CD4-positive, alpha-beta memory T cell (primary cell): ENCODE results near the gene GRAMD1B. TPM values are rescaled to one million over a fixed set of nuclear protein-coding genes. Genes with fewer than 3 reads are reported as not detected.
A peak's percentile ranks its signal among the peaks of the same experiment; 100 is the strongest.

Experiments used
- CTCF ChIA-PET: fragments of 350-600 bp; sonication (Branson Sonifier 250); formaldehyde crosslinking; loops from one replicate; lab custom pipeline; 2021; ENCODE audit warnings: inconsistent platforms; ENCODE audit not compliant: partially characterized antibody; lab: Charles Lee
- POLR2A ChIA-PET: fragments of 350-600 bp; sonication (Branson Sonifier 250); formaldehyde crosslinking; loops from one replicate; lab custom pipeline; 2021; ENCODE audit not compliant: partially characterized antibody; lab: Charles Lee
- DNase-seq, 5 donors: peaks; one replicate each; pipeline versions ENCODE4 v3.0.0 to v3.0.0-alpha.2; 2020 to 2022; ENCODE audit warnings: mixed read lengths in 1 of 5
- H3K27ac ChIP-seq: one replicate; pipeline ENCODE4 v1.7.0; 2013; ENCODE audit warnings: low read depth, low read length
- H3K27me3 ChIP-seq: 2 replicates; pipeline ENCODE4 v1.7.0; 2013; ENCODE audit warnings: mild to moderate bottlenecking, low read length, moderate library complexity; ENCODE audit not compliant: insufficient read depth
- H3K36me3 ChIP-seq: 2 replicates; pipeline ENCODE4 v1.7.0; 2013; ENCODE audit warnings: mild to moderate bottlenecking, low read length, moderate library complexity; ENCODE audit not compliant: insufficient read depth
- H3K4me1 ChIP-seq: 2 replicates; pipeline ENCODE4 v1.7.0; 2013; ENCODE audit warnings: mild to moderate bottlenecking, low read length, moderate library complexity; ENCODE audit not compliant: insufficient read depth
- H3K4me3 ChIP-seq, 2 donors: one replicate each; pipeline ENCODE4 v1.7.0; 2013; ENCODE audit warnings: low read length in 2 of 2, mild to moderate bottlenecking in 1 of 2
- H3K9me3 ChIP-seq, 2 donors: one replicate each; pipeline ENCODE4 v1.7.0; 2013; ENCODE audit warnings: low read length in 2 of 2, control low read depth in 1 of 2; ENCODE audit not compliant: control insufficient read depth in 1 of 2
- H3K27ac Mint-ChIP-seq, 7 donors: one replicate each; pipeline ENCODE4 v1.8.0; 2020 to 2021; ENCODE audit warnings: mixed read lengths in 7 of 7, mild to moderate bottlenecking in 6 of 7, inconsistent platforms in 3 of 7, moderate library complexity in 3 of 7
- H3K27me3 Mint-ChIP-seq, 2 donors: one replicate each; pipeline ENCODE4 v1.8.0; 2020 to 2021; ENCODE audit warnings: mixed read lengths in 2 of 2
- H3K36me3 Mint-ChIP-seq, 2 donors: one replicate each; pipeline ENCODE4 v1.8.0; 2020 to 2021; ENCODE audit warnings: mixed read lengths in 2 of 2, inconsistent platforms in 1 of 2, mild to moderate bottlenecking in 1 of 2
- H3K4me1 Mint-ChIP-seq, 4 donors: one replicate each; pipeline ENCODE4 v1.8.0; 2020 to 2021; ENCODE audit warnings: mixed read lengths in 4 of 4, mild to moderate bottlenecking in 1 of 4
- H3K4me3 Mint-ChIP-seq, 8 donors: one replicate each; pipeline ENCODE4 v1.8.0; 2020 to 2021; ENCODE audit warnings: mixed read lengths in 8 of 8, mild to moderate bottlenecking in 7 of 8, moderate library complexity in 6 of 8, inconsistent platforms in 3 of 8
- H3K9me3 Mint-ChIP-seq, 8 donors: one replicate each; pipeline ENCODE4 v1.8.0; 2020 to 2021; ENCODE audit warnings: mixed read lengths in 8 of 8, mild to moderate bottlenecking in 5 of 8, inconsistent platforms in 3 of 8, moderate library complexity in 1 of 8
- intact Hi-C: fragments of 100-400 bp; cut with micrococcal nuclease; formaldehyde crosslinking; loops from one replicate; pipeline ENCODE4 v1.15.1; 2023
- polyA plus RNA-seq, 2 donors: library from polyadenylated mRNA; unstranded; fragments of 300-500 nt; fragmentation: Illumina TruSeq; gene quantifications; one replicate each; pipeline ENCODE4 v1.2.3, GENCODE V29; 2021
- total RNA-seq, 2 experiments: library from RNA; stranded (reverse); gene quantifications; one replicate each; pipeline ENCODE4 v1.2.3, GENCODE V29; 2021

The GRAMD1B gene
- total and polyA plus RNA-seq, 4 experiments from 2014 or later = 4.2 to 26.0 (median 12.4) TPM

- H3K27me3 Mint-ChIP-seq = no peaks in the 10 kb centered on the region
- H3K27me3 ChIP-seq = no peaks in the 10 kb centered on the region
- no peaks in the 10 kb centered on the region for H3K36me3 ChIP-seq
- peak overlapping the region in 2 of 7 donors; percentile 14 to 55 for H3K27ac Mint-ChIP-seq
- peak; percentile 34 to 47 (median 36) for DNase-seq
- H3K4me3 ChIP-seq = no peak overlapping the region
- H3K9me3 ChIP-seq = no peaks in the 10 kb centered on the region
- ChIA-PET CTCF (interaction anchor here (0.6 to 3.4 kb wide), 19 partner anchors 9 to 703 kb away, joined by 3 to 24 read pairs (median 5); no protein-coding TSS in a partner anchor), POLR2A (no interaction called here)
- intact Hi-C loops = loop anchor here (1.0 to 2.0 kb wide), 2 partner anchors 66 to 170 kb away; no protein-coding TSS in a partner anchor
- peaks cover 16 to 29% (median 24%) of the 10 kb centered on the region in 4 donors for H3K4me1 Mint-ChIP-seq
- peaks cover 18% of the 10 kb centered on the region for H3K4me1 ChIP-seq
- H3K36me3 Mint-ChIP-seq = no peaks in the 10 kb centered on the region
- H3K4me3 Mint-ChIP-seq = peak overlapping the region; percentile 21 to 81 (median 66)
- H3K27ac ChIP-seq = no peak overlapping the region
- H3K9me3 Mint-ChIP-seq = no peaks in the 10 kb centered on the region
Measured at GRCh38 chr11:123577081-123577598, 147.1 kb downstream of the GRAMD1B start.

- no peak overlapping the region for H3K4me3 Mint-ChIP-seq
- CTCF ChIA-PET = interaction anchor here (1.0 to 5.3 kb wide), 6 partner anchors 10 to 128 kb away, joined by 3 to 48 read pairs (median 12); no protein-coding TSS in a partner anchor
- POLR2A ChIA-PET = no interaction called here
- H3K4me1 Mint-ChIP-seq = peaks cover 16 to 29% (median 25%) of the 10 kb centered on the region in 4 donors
- no peaks in the 10 kb centered on the region for H3K9me3 ChIP-seq
- H3K27me3 Mint-ChIP-seq = no peaks in the 10 kb centered on the region
- H3K36me3 Mint-ChIP-seq = no peaks in the 10 kb centered on the region
- H3K4me1 ChIP-seq = peaks cover 18% of the 10 kb centered on the region
- no peaks in the 10 kb centered on the region for H3K27me3 ChIP-seq
- no peak overlapping the region for H3K27ac ChIP-seq
- H3K9me3 Mint-ChIP-seq = peaks cover 0 to 3% (median 0%) of the 10 kb centered on the region in 8 donors
- no peak overlapping the region for H3K4me3 ChIP-seq
- intact Hi-C loops = no loop called here
- no peak overlapping the region for H3K27ac Mint-ChIP-seq
- DNase-seq = no peak
- H3K36me3 ChIP-seq = no peaks in the 10 kb centered on the region
Measured at GRCh38 chr11:123578778-123579481, 148.9 kb downstream of the GRAMD1B start.

- H3K4me3 Mint-ChIP-seq = no peak overlapping the region
- no peaks in the 10 kb centered on the region for H3K9me3 ChIP-seq
- H3K4me3 ChIP-seq = no peak overlapping the region
- H3K4me1 ChIP-seq = peaks cover 18% of the 10 kb centered on the region
- H3K36me3 ChIP-seq = no peaks in the 10 kb centered on the region
- peaks cover 16 to 29% (median 25%) of the 10 kb centered on the region in 4 donors for H3K4me1 Mint-ChIP-seq
- intact Hi-C loops = no loop called here
- H3K27me3 ChIP-seq = no peaks in the 10 kb centered on the region
- no peak overlapping the region for H3K27ac ChIP-seq
- DNase-seq = no peak
- H3K36me3 Mint-ChIP-seq = no peaks in the 10 kb centered on the region
- ChIA-PET POLR2A (no interaction called here), CTCF (interaction anchor here (1.1 to 5.3 kb wide), 8 partner anchors 10 to 128 kb away, joined by 3 to 48 read pairs (median 8); no protein-coding TSS in a partner anchor)
- H3K9me3 Mint-ChIP-seq = peaks cover 0 to 3% (median 0%) of the 10 kb centered on the region in 8 donors
- no peak overlapping the region for H3K27ac Mint-ChIP-seq
- H3K27me3 Mint-ChIP-seq = no peaks in the 10 kb centered on the region
Measured at GRCh38 chr11:123579482-123579812, 149.4 kb downstream of the GRAMD1B start.

GRCh38 chr11:123580137-123580536, 150.1 kb downstream of the GRAMD1B start:
- Histone ChIP-seq H3K4me1 (peaks cover 18% of the 10 kb centered on the region), H3K9me3 (no peaks in the 10 kb centered on the region), H3K27me3 (no peaks in the 10 kb centered on the region), H3K27ac (no peak overlapping the region), H3K36me3 (no peaks in the 10 kb centered on the region), H3K4me3 (no peak overlapping the region)
- DNase-seq = no peak
- H3K36me3 Mint-ChIP-seq = no peaks in the 10 kb centered on the region
- H3K27me3 Mint-ChIP-seq = no peaks in the 10 kb centered on the region
- H3K4me3 Mint-ChIP-seq = peak overlapping the region in 1 of 8 donors; percentile 26
- CTCF ChIA-PET = interaction anchor here (0.8 to 5.3 kb wide), 24 partner anchors 10 to 173 kb away, joined by 3 to 48 read pairs (median 4); no protein-coding TSS in a partner anchor
- peaks cover 0 to 3% (median 0%) of the 10 kb centered on the region in 8 donors for H3K9me3 Mint-ChIP-seq
- intact Hi-C loops = loop anchor here (1.0 kb wide), 1 partner anchor 127 kb away; no protein-coding TSS in a partner anchor
- peak overlapping the region in 1 of 7 donors; percentile 59 for H3K27ac Mint-ChIP-seq
- POLR2A ChIA-PET = no interaction called here
- H3K4me1 Mint-ChIP-seq = peaks cover 13 to 29% (median 23%) of the 10 kb centered on the region in 4 donors

- H3K4me1 Mint-ChIP-seq = peaks cover 13 to 29% (median 23%) of the 10 kb centered on the region in 4 donors
- intact Hi-C loops = loop anchor here (1.0 kb wide), 1 partner anchor 127 kb away; no protein-coding TSS in a partner anchor
- Histone ChIP-seq H3K4me3 (no peak overlapping the region), H3K27ac (no peak overlapping the region), H3K9me3 (no peaks in the 10 kb centered on the region), H3K27me3 (no peaks in the 10 kb centered on the region), H3K4me1 (peaks cover 18% of the 10 kb centered on the region), H3K36me3 (no peaks in the 10 kb centered on the region)
- POLR2A ChIA-PET = no interaction called here
- H3K36me3 Mint-ChIP-seq = no peaks in the 10 kb centered on the region
- H3K27ac Mint-ChIP-seq = peak overlapping the region in 1 of 7 donors; percentile 7
- peak overlapping the region in 4 of 8 donors; percentile 26 to 46 (median 36) for H3K4me3 Mint-ChIP-seq
- DNase-seq = peak; percentile 51 to 59 (median 57)
- H3K27me3 Mint-ChIP-seq = no peaks in the 10 kb centered on the region
- CTCF ChIA-PET = interaction anchor here (0.8 to 5.3 kb wide), 24 partner anchors 9 to 174 kb away, joined by 3 to 48 read pairs (median 4); no protein-coding TSS in a partner anchor
- H3K9me3 Mint-ChIP-seq = peaks cover 0 to 3% (median 0%) of the 10 kb centered on the region in 8 donors
Measured at GRCh38 chr11:123580557-123581275, 150.6 kb downstream of the GRAMD1B start.

- no peaks in the 10 kb centered on the region for H3K9me3 ChIP-seq
- peaks cover 0 to 3% (median 0%) of the 10 kb centered on the region in 8 donors for H3K9me3 Mint-ChIP-seq
- DNase-seq = no peak
- H3K27ac Mint-ChIP-seq = no peak overlapping the region
- peaks cover 12% of the 10 kb centered on the region for H3K4me1 ChIP-seq
- POLR2A ChIA-PET = no interaction called here
- H3K36me3 ChIP-seq = no peaks in the 10 kb centered on the region
- intact Hi-C loops = no loop called here
- H3K27me3 Mint-ChIP-seq = no peaks in the 10 kb centered on the region
- no peak overlapping the region for H3K4me3 Mint-ChIP-seq
- H3K27ac ChIP-seq = no peak overlapping the region
- no peaks in the 10 kb centered on the region for H3K27me3 ChIP-seq
- no peaks in the 10 kb centered on the region for H3K36me3 Mint-ChIP-seq
- H3K4me3 ChIP-seq = no peak overlapping the region
- CTCF ChIA-PET = interaction anchor here (1.3 to 5.3 kb wide), 7 partner anchors 9 to 129 kb away, joined by 4 to 48 read pairs (median 8); no protein-coding TSS in a partner anchor
- H3K4me1 Mint-ChIP-seq = peaks cover 7 to 20% (median 16%) of the 10 kb centered on the region in 4 donors
Measured at GRCh38 chr11:123581651-123582399, 151.8 kb downstream of the GRAMD1B start.
